ENCODE results near the gene CARM1. TPM values are rescaled to one million over a fixed set of nuclear protein-coding genes. Genes with fewer than 3 reads are reported as not detected.

Gene CARM1
- total and polyA plus RNA-seq, 2 of the 13 experiments (the other 11 are each of a cell fraction or from before 2014, with no cell fraction given): 27.6 to 55.8 TPM

GRCh38 chr19:10928563-10929401 is 57.4 kb downstream of the CARM1 start, which contains the start of the genes TIMM29 and YIPF2 (continued):
- TF ChIP-seq ZNF784 (CRISPR knock-in tag; IDR thresholded peaks at IDR 0.05; ENCODE audit: borderline replicate concordance) (no peak), ZNF570 (CRISPR knock-in tag; IDR thresholded peaks at IDR 0.05; ENCODE audit: borderline replicate concordance) (no peak), ZNF83 (CRISPR knock-in tag; IDR thresholded peaks at IDR 0.05; ENCODE audit: borderline replicate concordance) (0 out of 2 replicates have a peak, but pooled peaks have one; percentile 36), CBFB (CRISPR knock-in tag; IDR thresholded peaks at IDR 0.05) (no peak), RFXANK (CRISPR knock-in tag; IDR thresholded peaks at IDR 0.05) (no peak), ZNF557 (CRISPR knock-in tag; IDR thresholded peaks at IDR 0.05) (no peak), ZBTB1 (CRISPR knock-in tag; IDR thresholded peaks at IDR 0.05; ENCODE audit: borderline replicate concordance) (no peak), KDM3A (CRISPR knock-in tag; IDR thresholded peaks at IDR 0.05; ENCODE audit: low read depth) (peak; percentile 38; the same call in 1 of the 2 replicates), PTBP1 (IDR thresholded peaks at IDR 0.05; ENCODE audit: low read depth, low read length, poor library complexity, severe bottlenecking) (no peak), CBX5 (CRISPR knock-in tag; IDR thresholded peaks at IDR 0.05; ENCODE audit: borderline replicate concordance) (peak; percentile 22; the same call in 1 of the 2 replicates), ZFP36 (IDR thresholded peaks at IDR 0.05; ENCODE audit: borderline replicate concordance, low read depth, low read length, partially characterized antibody) (no peak)
- TF ChIP-seq, protein P1, sequence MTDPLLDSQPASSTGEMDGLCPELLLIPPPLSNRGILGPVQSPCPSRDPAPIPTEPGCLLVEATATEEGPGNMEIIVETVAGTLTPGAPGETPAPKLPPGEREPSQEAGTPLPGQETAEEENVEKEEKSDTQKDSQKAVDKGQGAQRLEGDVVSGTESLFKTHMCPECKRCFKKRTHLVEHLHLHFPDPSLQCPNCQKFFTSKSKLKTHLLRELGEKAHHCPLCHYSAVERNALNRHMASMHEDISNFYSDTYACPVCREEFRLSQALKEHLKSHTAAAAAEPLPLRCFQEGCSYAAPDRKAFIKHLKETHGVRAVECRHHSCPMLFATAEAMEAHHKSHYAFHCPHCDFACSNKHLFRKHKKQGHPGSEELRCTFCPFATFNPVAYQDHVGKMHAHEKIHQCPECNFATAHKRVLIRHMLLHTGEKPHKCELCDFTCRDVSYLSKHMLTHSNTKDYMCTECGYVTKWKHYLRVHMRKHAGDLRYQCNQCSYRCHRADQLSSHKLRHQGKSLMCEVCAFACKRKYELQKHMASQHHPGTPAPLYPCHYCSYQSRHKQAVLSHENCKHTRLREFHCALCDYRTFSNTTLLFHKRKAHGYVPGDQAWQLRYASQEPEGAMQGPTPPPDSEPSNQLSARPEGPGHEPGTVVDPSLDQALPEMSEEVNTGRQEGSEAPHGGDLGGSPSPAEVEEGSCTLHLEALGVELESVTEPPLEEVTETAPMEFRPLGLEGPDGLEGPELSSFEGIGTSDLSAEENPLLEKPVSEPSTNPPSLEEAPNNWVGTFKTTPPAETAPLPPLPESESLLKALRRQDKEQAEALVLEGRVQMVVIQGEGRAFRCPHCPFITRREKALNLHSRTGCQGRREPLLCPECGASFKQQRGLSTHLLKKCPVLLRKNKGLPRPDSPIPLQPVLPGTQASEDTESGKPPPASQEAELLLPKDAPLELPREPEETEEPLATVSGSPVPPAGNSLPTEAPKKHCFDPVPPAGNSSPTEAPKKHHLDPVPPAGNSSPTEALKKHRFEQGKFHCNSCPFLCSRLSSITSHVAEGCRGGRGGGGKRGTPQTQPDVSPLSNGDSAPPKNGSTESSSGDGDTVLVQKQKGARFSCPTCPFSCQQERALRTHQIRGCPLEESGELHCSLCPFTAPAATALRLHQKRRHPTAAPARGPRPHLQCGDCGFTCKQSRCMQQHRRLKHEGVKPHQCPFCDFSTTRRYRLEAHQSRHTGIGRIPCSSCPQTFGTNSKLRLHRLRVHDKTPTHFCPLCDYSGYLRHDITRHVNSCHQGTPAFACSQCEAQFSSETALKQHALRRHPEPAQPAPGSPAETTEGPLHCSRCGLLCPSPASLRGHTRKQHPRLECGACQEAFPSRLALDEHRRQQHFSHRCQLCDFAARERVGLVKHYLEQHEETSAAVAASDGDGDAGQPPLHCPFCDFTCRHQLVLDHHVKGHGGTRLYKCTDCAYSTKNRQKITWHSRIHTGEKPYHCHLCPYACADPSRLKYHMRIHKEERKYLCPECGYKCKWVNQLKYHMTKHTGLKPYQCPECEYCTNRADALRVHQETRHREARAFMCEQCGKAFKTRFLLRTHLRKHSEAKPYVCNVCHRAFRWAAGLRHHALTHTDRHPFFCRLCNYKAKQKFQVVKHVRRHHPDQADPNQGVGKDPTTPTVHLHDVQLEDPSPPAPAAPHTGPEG (CRISPR knock-in tag; IDR thresholded peaks at IDR 0.05): peak; percentile 89; the same call in 1 of the 2 replicates
- TF ChIP-seq, protein P2, sequence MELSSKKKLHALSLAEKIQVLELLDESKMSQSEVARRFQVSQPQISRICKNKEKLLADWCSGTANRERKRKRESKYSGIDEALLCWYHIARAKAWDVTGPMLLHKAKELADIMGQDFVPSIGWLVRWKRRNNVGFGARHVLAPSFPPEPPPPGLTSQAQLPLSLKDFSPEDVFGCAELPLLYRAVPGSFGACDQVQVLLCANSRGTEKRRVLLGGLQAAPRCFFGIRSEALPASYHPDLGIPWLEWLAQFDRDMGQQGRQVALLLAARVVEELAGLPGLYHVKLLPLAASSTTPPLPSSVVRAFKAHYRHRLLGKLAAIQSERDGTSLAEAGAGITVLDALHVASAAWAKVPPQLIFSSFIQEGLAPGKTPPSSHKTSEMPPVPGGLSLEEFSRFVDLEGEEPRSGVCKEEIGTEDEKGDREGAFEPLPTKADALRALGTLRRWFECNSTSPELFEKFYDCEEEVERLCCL (CRISPR knock-in tag; IDR thresholded peaks at IDR 0.05; ENCODE audit: borderline replicate concordance): no peak
- TF ChIP-seq, protein P3, sequence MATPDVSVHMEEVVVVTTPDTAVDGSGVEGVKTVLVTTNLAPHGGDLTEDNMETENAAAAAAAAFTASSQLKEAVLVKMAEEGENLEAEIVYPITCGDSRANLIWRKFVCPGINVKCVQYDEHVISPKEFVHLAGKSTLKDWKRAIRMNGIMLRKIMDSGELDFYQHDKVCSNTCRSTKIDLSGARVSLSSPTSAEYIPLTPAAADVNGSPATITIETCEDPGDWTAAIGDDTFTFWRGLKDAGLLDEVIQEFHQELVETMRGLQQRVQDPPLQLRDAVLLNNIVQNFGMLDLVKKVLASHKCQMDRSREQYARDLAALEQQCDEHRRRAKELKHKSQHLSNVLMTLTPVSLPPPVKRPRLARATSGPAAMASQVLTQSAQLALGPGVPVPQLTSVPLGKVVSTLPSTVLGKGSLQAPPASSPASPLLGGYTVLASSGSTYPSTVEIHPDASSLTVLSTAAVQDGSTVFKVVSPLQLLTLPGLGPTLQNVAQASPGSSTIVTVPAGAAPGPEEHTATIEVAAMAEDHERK (CRISPR knock-in tag; IDR thresholded peaks at IDR 0.05; ENCODE audit: low read depth): no peak
- TF ChIP-seq, protein P4, sequence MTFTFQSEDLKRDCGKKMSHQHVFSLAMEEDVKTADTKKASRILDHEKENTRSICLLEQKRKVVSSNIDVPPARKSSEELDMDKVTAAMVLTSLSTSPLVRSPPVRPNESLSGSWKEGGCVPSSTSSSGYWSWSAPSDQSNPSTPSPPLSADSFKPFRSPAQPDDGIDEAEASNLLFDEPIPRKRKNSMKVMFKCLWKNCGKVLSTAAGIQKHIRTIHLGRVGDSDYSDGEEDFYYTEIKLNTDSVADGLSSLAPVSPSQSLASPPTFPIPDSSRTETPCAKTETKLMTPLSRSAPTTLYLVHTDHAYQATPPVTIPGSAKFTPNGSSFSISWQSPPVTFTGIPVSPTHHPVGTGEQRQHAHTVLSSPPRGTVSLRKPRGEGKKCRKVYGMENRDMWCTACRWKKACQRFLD (CRISPR knock-in tag; IDR thresholded peaks at IDR 0.05; ENCODE audit: borderline replicate concordance): peak; percentile 75; the same call in 1 of the 2 replicates
